ENCODE measurements around the gene SCN9A. TPM values are rescaled to one million over a fixed set of nuclear protein-coding genes. Genes with fewer than 3 reads are reported as not detected.

The SCN9A gene
- total and polyA plus RNA-seq, 2 of the 8 experiments (the other 6 are each of a cell fraction or from before 2014, with no cell fraction given): 1.6 to 6.2 TPM

DNA sequence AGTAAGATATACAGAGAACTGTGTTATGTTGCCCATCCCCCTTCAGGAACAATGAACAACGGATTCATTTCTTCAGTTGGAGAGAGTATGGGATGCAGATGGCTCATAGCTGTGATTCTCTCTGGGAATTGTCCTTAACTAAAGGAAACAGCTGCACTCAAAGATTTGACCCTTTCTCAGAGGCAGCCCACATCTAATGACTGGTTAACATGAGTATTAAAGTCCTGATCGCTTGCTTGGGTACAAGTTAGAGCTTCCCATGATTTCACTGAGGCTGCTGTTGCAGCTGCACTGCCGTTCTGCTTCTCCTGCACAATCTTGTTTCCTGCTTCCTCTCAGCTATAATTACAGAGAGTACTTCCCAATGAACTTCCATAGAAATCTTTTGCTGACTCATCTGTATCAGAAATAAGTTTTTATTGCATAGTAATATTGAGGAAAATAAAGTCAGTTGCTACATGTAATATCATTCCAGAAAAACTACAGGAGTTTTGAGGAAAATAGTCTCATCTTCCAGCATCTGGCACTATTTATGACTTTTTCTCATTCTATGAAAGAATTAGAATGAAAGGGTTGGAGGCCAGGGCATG lies 12.8 kb upstream of the SCN9A start:
- FAIRE-seq: no peak
- CTCF ChIA-PET (ENCODE audit: partially characterized antibody): interaction anchor here (0.6 to 1.2 kb wide), 5 partner anchors 27 to 1652 kb away, joined by 3 to 6 read pairs (median 3); no protein-coding TSS in a partner anchor
- no peak overlapping the region for H3K27ac ChIP-seq (ENCODE audit: low read depth, low read length)

More for the DNA sequence above, 12.8 kb upstream of the SCN9A start:
- Histone ChIP-seq H2BK12ac (ENCODE audit: low read depth, low read length) (no peak overlapping the region), H3K18ac (ENCODE audit: extremely low read depth, low read length) (no peak overlapping the region), H4K8ac (ENCODE audit: extremely low read depth, insufficient read depth, low read length) (no peak overlapping the region), H4K91ac (replicated peaks; ENCODE audit: insufficient read length, low read length) (no peak overlapping the region), H2BK15ac (ENCODE audit: low read length) (no peak overlapping the region), H3K27me3 (replicated peaks in 1 of 4; ENCODE audit: control insufficient read depth in 3 of 4, extremely low read depth in 1 of 4, insufficient read depth in 3 of 4, low read length in 3 of 4) (no peaks in the 10 kb centered on the region), H4K20me1 (replicated peaks in 1 of 2; ENCODE audit: control insufficient read depth in 1 of 2, insufficient read depth in 2 of 2, low read length in 2 of 2) (no peaks in the 10 kb centered on the region), H2BK120ac (replicated peaks; ENCODE audit: low read depth, low read length) (no peak overlapping the region), H3K14ac (ENCODE audit: insufficient read length) (no peak overlapping the region), H2AK5ac (ENCODE audit: low read depth, low read length) (no peak overlapping the region), H4K5ac (ENCODE audit: insufficient read length, low read depth, low read length) (no peak overlapping the region), H3K4ac (replicated peaks; ENCODE audit: insufficient read length, low read depth, low read length) (no peak overlapping the region), H3K79me1 (ENCODE audit: low read depth, low read length) (no peaks in the 10 kb centered on the region), H3K4me1 (replicated peaks in 1 of 4; ENCODE audit: control insufficient read depth in 3 of 4, insufficient read depth in 4 of 4, low read length in 3 of 4) (no peaks in the 10 kb centered on the region), H3K4me3 (ENCODE audit: extremely low read depth in 1 of 4, insufficient read depth in 2 of 4, low read depth in 3 of 4, low read length in 4 of 4) (no peak overlapping the region), H3K23me2 (ENCODE audit: low read depth, low read length) (no peaks in the 10 kb centered on the region), H3K79me2 (ENCODE audit: control insufficient read depth in 1 of 2, insufficient read depth in 2 of 2, low read length in 2 of 2) (no peaks in the 10 kb centered on the region), H3K9ac (replicated peaks in 1 of 4; ENCODE audit: extremely low read depth in 1 of 4, low read depth in 3 of 4, low read length in 3 of 4) (no peak overlapping the region), H2BK20ac (ENCODE audit: low read length) (no peak overlapping the region), H3K23ac (ENCODE audit: insufficient read length) (no peak overlapping the region), H3K56ac (replicated peaks; ENCODE audit: insufficient read length, low read depth, low read length) (no peak overlapping the region), H2AFZ (ENCODE audit: low read length) (no peak overlapping the region; the same call in 1 of the 2 replicates), H2BK5ac (ENCODE audit: low read depth, low read length) (no peak overlapping the region), H3K9me3 (ENCODE audit: insufficient read depth in 2 of 2, low read depth in 1 of 2, low read length in 1 of 2) (no peaks in the 10 kb centered on the region), H3K36me3 (ENCODE audit: control insufficient read depth in 2 of 4, insufficient read depth in 4 of 4, low read length in 3 of 4) (no peaks in the 10 kb centered on the region), H3K4me2 (ENCODE audit: insufficient read depth in 1 of 2, low read depth in 2 of 2, low read length in 2 of 2) (no peak overlapping the region)
- POLR2A ChIA-PET (ENCODE audit: partially characterized antibody): no interaction called here
- no peak for DNase-seq (ENCODE audit: low read depth in 1 of 2, low spot score in 2 of 2)
- WGBS, 2 experiments (ENCODE audit: extremely low coverage in 1 of 2, insufficient coverage in 1 of 2, insufficient read length in 1 of 2, insufficient replicate concordance in 2 of 2, low coverage in 1 of 2, low lambda C conversion rate in 2 of 2, missing lambda C conversion rate in 1 of 2): 80% methylated on average over 3 of the region's 3 CpGs; no CpG with 5 or more reads in 1 of the 2 experiments
- TF ChIP-seq MAX (IDR thresholded peaks at IDR 0.05) (no peak), POU5F1 (IDR thresholded peaks at IDR 0.05; ENCODE audit: low read depth, low read length) (no peak), USF2 (IDR thresholded peaks at IDR 0.05; ENCODE audit: low read length) (no peak)

Data from H1 (cell line).